ENCODE measurements around the gene ARHGEF33. TPM values are rescaled to one million over a fixed set of nuclear protein-coding genes. Genes with fewer than 3 reads are reported as not detected.

ARHGEF33 gene
- polyA plus RNA-seq, 2 of the 4 experiments (the other 2 are of a cell fraction): 0.08 to 0.23 TPM

DNA sequence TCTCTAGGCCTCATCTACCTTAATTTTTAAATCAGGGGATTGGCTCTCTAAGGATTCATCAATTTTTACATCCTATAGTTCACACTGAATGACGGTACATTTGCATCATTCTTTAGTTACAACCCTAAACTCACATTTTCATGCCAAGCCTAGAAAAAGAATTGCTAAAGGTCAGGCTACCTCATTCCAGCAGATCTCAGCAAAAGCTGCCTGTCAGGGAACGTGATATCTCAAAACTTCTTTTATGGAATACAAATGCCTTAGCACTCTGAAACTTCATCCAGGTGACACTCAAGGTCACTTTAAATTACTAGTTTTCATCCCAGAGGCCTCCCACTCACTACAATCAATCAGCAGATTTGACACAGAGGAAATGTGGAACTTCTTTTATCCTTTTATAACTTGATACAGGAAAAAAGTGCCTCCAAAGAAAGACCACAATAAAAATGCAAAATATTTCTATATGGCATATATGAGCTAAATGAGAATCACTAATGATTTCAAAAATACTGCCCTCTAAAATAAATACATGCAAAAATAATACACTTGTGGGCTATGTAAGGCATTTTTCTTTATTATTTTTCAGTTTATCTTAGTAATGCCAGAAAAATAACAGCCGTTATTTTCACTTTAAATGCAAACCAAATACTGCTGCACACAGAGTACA lies 91.5 kb downstream of the ARHGEF33 start:
- TF ChIP-seq EHMT2 (IDR thresholded peaks at IDR 0.05; ENCODE audit: low read depth) (no peak), RARB (CRISPR knock-in tag; IDR thresholded peaks at IDR 0.05) (no peak), NFE2L2 (conservative IDR thresholded peaks at IDR 0.05; ENCODE audit: low read length) (no peak), KDM1A (IDR thresholded peaks at IDR 0.05; ENCODE audit: low read depth) (no peak), ZC3H11A (IDR thresholded peaks at IDR 0.05) (no peak), JUN (IDR thresholded peaks at IDR 0.05) (no peak), HDAC2 (IDR thresholded peaks at IDR 0.05) (no peak), CHD2 (IDR thresholded peaks at IDR 0.05; ENCODE audit: low read length, partially characterized antibody) (no peak), ESRRA (IDR thresholded peaks at IDR 0.05; ENCODE audit: borderline replicate concordance, low read length) (no peak), TFCP2L1 (CRISPR knock-in tag; IDR thresholded peaks at IDR 0.05) (no peak), GATA3 (IDR thresholded peaks at IDR 0.05; ENCODE audit: borderline replicate concordance) (no peak), PHF8 (IDR thresholded peaks at IDR 0.05; ENCODE audit: borderline replicate concordance, low read depth) (no peak), JUNB (IDR thresholded peaks at IDR 0.05) (no peak), MAZ (IDR thresholded peaks at IDR 0.05; ENCODE audit: borderline replicate concordance, low read depth, low read length) (no peak)
- TF ChIP-seq, protein P1, sequence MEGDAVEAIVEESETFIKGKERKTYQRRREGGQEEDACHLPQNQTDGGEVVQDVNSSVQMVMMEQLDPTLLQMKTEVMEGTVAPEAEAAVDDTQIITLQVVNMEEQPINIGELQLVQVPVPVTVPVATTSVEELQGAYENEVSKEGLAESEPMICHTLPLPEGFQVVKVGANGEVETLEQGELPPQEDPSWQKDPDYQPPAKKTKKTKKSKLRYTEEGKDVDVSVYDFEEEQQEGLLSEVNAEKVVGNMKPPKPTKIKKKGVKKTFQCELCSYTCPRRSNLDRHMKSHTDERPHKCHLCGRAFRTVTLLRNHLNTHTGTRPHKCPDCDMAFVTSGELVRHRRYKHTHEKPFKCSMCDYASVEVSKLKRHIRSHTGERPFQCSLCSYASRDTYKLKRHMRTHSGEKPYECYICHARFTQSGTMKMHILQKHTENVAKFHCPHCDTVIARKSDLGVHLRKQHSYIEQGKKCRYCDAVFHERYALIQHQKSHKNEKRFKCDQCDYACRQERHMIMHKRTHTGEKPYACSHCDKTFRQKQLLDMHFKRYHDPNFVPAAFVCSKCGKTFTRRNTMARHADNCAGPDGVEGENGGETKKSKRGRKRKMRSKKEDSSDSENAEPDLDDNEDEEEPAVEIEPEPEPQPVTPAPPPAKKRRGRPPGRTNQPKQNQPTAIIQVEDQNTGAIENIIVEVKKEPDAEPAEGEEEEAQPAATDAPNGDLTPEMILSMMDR (IDR thresholded peaks at IDR 0.05): no peak
- TF ChIP-seq, protein P2, sequence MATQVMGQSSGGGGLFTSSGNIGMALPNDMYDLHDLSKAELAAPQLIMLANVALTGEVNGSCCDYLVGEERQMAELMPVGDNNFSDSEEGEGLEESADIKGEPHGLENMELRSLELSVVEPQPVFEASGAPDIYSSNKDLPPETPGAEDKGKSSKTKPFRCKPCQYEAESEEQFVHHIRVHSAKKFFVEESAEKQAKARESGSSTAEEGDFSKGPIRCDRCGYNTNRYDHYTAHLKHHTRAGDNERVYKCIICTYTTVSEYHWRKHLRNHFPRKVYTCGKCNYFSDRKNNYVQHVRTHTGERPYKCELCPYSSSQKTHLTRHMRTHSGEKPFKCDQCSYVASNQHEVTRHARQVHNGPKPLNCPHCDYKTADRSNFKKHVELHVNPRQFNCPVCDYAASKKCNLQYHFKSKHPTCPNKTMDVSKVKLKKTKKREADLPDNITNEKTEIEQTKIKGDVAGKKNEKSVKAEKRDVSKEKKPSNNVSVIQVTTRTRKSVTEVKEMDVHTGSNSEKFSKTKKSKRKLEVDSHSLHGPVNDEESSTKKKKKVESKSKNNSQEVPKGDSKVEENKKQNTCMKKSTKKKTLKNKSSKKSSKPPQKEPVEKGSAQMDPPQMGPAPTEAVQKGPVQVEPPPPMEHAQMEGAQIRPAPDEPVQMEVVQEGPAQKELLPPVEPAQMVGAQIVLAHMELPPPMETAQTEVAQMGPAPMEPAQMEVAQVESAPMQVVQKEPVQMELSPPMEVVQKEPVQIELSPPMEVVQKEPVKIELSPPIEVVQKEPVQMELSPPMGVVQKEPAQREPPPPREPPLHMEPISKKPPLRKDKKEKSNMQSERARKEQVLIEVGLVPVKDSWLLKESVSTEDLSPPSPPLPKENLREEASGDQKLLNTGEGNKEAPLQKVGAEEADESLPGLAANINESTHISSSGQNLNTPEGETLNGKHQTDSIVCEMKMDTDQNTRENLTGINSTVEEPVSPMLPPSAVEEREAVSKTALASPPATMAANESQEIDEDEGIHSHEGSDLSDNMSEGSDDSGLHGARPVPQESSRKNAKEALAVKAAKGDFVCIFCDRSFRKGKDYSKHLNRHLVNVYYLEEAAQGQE (IDR thresholded peaks at IDR 0.05): no peak
- TF ChIP-seq, protein P3, sequence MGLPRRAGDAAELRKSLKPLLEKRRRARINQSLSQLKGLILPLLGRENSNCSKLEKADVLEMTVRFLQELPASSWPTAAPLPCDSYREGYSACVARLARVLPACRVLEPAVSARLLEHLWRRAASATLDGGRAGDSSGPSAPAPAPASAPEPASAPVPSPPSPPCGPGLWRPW (IDR thresholded peaks at IDR 0.05): no peak

DNA sequence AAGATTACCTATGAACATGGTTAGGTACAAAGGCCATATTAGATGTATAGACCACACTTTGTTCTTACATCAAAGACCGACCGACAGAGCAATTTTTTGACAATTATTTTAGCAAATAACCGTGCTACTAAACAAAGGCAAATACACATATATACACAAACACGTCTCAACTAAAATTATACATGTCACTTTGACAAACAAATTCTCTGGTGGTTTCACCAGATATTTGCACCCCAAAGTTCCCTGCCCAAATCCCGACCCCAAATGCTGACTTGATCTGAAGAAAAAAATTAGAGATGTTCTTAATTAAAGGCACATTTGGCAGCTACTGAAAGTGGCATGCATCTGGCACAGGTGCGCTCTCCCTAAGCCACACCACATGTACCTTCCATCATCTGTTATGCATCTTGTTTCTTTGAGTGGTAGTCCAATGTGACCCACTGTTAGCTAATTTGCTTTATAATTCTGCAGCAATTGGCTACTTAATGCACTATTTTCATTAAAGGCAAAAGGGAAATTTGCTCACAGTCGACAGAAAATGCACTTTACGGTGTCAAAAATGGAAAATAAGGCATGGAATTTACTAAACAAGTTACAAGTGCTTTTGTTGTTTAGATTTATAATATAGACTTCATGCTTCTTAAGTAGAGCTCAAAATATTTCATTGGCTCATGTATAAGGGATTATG lies 92.1 kb downstream of the ARHGEF33 start:
- DNase-seq (ENCODE audit: low read depth in 1 of 2, low spot score in 1 of 2) (no peak), ATAC-seq (no peak), FAIRE-seq (no peak)
- Histone ChIP-seq H3K9me3 (no peaks in the 10 kb centered on the region), H3K4me2 (no peak overlapping the region), H3K27ac (no peak overlapping the region), H3K4me1 (peaks cover 9% of the 10 kb centered on the region), H3K4me3 (no peak overlapping the region)
- ChIA-PET CTCF (interaction anchor here (0.6 to 1.3 kb wide), 3 partner anchors 9 to 81 kb away, joined by 3 read pairs; no protein-coding TSS in a partner anchor), POLR2A (no interaction called here)
- WGBS (ENCODE audit: missing lambda C conversion rate): 94% methylated on average over 8 of the region's 8 CpGs
- TF ChIP-seq, protein P4, sequence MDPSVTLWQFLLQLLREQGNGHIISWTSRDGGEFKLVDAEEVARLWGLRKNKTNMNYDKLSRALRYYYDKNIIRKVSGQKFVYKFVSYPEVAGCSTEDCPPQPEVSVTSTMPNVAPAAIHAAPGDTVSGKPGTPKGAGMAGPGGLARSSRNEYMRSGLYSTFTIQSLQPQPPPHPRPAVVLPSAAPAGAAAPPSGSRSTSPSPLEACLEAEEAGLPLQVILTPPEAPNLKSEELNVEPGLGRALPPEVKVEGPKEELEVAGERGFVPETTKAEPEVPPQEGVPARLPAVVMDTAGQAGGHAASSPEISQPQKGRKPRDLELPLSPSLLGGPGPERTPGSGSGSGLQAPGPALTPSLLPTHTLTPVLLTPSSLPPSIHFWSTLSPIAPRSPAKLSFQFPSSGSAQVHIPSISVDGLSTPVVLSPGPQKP (IDR thresholded peaks at IDR 0.05; ENCODE audit: low read depth, low read length): no peak
- no peak for TF ChIP-seq GATA3 (IDR thresholded peaks at IDR 0.05; ENCODE audit: borderline replicate concordance)
- no peak for TF ChIP-seq RARB (CRISPR knock-in tag; IDR thresholded peaks at IDR 0.05)
- TF ChIP-seq FOXS1 (CRISPR knock-in tag; IDR thresholded peaks at IDR 0.05): no peak
- TF ChIP-seq CHD4 (IDR thresholded peaks at IDR 0.05; ENCODE audit: borderline replicate concordance): no peak

More for the DNA sequence above, 91.5 kb downstream of the ARHGEF33 start:
- no peak overlapping the region for H3K27ac ChIP-seq
- H3K4me1 ChIP-seq: peaks cover 9% of the 10 kb centered on the region
- ChIA-PET CTCF (interaction anchor here (0.6 to 1.3 kb wide), 4 partner anchors 8 to 361 kb away, joined by 3 to 4 read pairs (median 3); no protein-coding TSS in a partner anchor), POLR2A (no interaction called here)
- H3K4me2 ChIP-seq: no peak overlapping the region
- no peak overlapping the region for H3K4me3 ChIP-seq
- WGBS (ENCODE audit: missing lambda C conversion rate): 85% methylated on average over 3 of the region's 3 CpGs
- DNase-seq (ENCODE audit: low read depth in 1 of 2, low spot score in 1 of 2): no peak
- FAIRE-seq: no peak
- H3K9me3 ChIP-seq: no peaks in the 10 kb centered on the region
- ATAC-seq: no peak

Measured in A549 (cell line).